ENCODE measurements around the gene NOSTRIN. TPM values are rescaled to one million over a fixed set of nuclear protein-coding genes. Genes with fewer than 3 reads are reported as not detected.
"Not testable (repeated sequence)": the region's sequence is repeated elsewhere in the genome, so short reads cannot be mapped to it uniquely, and the experiment has no call there.

The NOSTRIN gene
- total RNA-seq, 1 donor from 2014 or later, result 34.9 TPM

GRCh38 chr2:168790226-168790902 lies 12.1 kb upstream of the NOSTRIN start:
- DNase-seq, result peak; percentile 82

GRCh38 chr2:168791140-168791539 lies 11.3 kb upstream of the NOSTRIN start:
- DNase-seq, result not testable (repeated sequence)

- no peak for DNase-seq
These were observed 8.8 kb upstream of the NOSTRIN start for GRCh38 chr2:168793596-168793995.

- DNase-seq, result no peak
These were observed 7.5 kb upstream of the NOSTRIN start for GRCh38 chr2:168794968-168795367.

- no peak for DNase-seq
These were observed 6.3 kb upstream of the NOSTRIN start for GRCh38 chr2:168796090-168796577.

GRCh38 chr2:168796583-168797285 lies 5.7 kb upstream of the NOSTRIN start:
- peak; percentile 92 for DNase-seq

GRCh38 chr2:168797286-168797655 lies 5.2 kb upstream of the NOSTRIN start:
- no peak for DNase-seq

- DNase-seq, result peak; percentile 48
These were observed 4.2 kb upstream of the NOSTRIN start for GRCh38 chr2:168798076-168798887.

GRCh38 chr2:168798888-168799410 lies 3.5 kb upstream of the NOSTRIN start:
- peak; percentile 60 for DNase-seq

- DNase-seq, result no peak
These were observed 966 bp upstream of the NOSTRIN start for GRCh38 chr2:168801471-168801870.

GRCh38 chr2:168802859-168803725 lies 655 bp downstream of the NOSTRIN start:
- no peak for DNase-seq

GRCh38 chr2:168804214-168804613 lies 1.8 kb downstream of the NOSTRIN start:
- DNase-seq, result peak; percentile 54

GRCh38 chr2:168805615-168806014 lies 3.2 kb downstream of the NOSTRIN start:
- no peak for DNase-seq

GRCh38 chr2:168809537-168809936 lies 7.1 kb downstream of the NOSTRIN start:
- no peak for DNase-seq

GRCh38 chr2:168810235-168810634 lies 7.8 kb downstream of the NOSTRIN start:
- DNase-seq, result no peak

- no peak for DNase-seq
These were observed 9.3 kb downstream of the NOSTRIN start for GRCh38 chr2:168811696-168812095.

GRCh38 chr2:168814046-168814445 lies 11.6 kb downstream of the NOSTRIN start:
- no peak for DNase-seq

- no peak for DNase-seq
These were observed 12.8 kb downstream of the NOSTRIN start for GRCh38 chr2:168814939-168815907.

GRCh38 chr2:168816369-168816768 lies 13.9 kb downstream of the NOSTRIN start:
- no peak for DNase-seq

- peak; percentile 27 for DNase-seq
These were observed 16.7 kb downstream of the NOSTRIN start for GRCh38 chr2:168819050-168819715.
